HG02798 (cell line): Measurements from ENCODE around the gene IGFBP5.

Experiments
- ATAC-seq: cut with Tn5 transposase; IDR thresholded peaks from one replicate; pipeline ENCODE4 v1.9.1; 2021; ENCODE audit warnings: mild to moderate bottlenecking; ENCODE audit not compliant: unreplicated experiment, poor library complexity

IGFBP5 gene, protein sequence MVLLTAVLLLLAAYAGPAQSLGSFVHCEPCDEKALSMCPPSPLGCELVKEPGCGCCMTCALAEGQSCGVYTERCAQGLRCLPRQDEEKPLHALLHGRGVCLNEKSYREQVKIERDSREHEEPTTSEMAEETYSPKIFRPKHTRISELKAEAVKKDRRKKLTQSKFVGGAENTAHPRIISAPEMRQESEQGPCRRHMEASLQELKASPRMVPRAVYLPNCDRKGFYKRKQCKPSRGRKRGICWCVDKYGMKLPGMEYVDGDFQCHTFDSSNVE

DNA sequence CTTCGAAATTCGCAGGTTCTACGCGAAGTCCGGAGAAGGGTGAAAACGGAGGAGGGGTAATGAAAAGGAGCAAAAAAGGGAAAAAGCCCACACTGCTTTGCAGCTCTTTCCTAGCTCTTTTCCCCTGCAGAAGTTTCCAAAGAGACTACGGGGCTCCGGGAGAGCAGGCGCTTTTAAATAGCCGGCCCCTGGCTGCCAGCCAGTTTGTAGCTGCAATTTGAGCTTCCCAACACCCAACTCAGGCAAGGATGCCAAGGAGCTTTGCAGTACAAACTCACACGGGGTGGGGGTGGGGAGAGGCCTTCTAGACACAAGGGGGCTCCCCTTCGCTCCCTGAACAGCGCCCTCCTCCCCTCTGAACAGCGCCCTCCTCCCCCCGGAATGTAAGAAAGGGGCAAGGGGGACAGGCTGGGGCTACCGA lies at the start of gene IGFBP5:
Gene IGFBP5, minus strand, starts transcription at position 149 of the 421 bp plus-strand sequence. CDS start 774 bp downstream, outside the sequence.
- no peak for ATAC-seq

DNA sequence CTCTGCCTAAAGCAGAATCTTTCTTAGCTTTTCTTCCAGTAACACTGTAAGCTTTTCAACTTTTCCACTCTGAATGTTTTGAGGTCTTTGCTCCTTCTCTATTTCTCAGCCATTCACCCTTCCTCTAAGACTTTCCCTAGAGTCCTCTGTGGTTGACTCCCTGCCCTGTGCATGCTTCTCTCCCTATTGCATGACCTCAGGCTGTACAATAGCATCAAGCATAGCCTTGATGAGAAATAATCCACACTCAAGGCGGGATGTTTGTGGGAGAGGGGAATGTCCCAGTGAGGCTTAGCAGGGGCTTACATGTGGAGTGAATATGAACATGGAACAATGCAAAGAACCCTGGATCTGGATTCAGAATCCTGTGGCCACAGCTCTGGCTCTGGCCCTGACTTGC lies 48.4 kb upstream of the IGFBP5 start:
- no peak for ATAC-seq

DNA sequence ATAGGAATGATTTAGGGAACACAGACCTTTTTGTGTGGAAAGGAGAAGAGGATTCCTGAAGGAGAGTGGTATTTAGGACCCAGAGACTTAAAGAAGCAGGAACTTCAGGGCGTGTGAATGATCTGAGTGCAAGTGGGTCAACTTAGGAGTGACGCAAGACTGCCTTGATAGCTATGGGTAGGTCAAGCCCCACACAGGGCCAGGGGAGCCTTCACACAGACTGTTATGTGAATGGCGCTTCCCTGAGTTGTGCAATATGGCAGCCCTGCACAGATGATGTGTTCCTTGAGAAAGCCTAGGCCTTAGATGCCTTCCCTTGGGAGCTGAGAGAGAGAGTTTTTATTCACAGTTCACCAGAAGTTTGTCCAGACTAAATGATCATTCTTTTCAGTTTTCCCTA lies 47.1 kb upstream of the IGFBP5 start:
- no peak for ATAC-seq

DNA sequence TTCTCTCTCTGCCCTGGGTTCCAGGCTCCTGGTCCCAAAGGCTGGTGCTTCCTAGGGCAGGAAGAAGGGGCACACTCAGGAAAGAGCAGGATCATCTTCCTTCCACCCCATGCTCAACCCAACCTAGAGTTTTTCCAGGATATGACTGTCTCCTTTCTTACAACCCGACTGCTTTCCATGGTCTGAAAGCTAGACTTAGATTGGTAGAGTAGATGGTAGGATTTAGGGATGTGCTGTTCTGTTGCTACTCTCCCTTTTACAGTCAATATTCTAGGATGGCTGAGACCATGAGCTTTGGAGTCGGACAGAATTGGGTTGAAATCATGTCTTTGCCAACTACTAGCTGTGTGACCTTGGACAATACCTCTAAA lies 45.9 kb upstream of the IGFBP5 start:
- no peak for ATAC-seq

DNA sequence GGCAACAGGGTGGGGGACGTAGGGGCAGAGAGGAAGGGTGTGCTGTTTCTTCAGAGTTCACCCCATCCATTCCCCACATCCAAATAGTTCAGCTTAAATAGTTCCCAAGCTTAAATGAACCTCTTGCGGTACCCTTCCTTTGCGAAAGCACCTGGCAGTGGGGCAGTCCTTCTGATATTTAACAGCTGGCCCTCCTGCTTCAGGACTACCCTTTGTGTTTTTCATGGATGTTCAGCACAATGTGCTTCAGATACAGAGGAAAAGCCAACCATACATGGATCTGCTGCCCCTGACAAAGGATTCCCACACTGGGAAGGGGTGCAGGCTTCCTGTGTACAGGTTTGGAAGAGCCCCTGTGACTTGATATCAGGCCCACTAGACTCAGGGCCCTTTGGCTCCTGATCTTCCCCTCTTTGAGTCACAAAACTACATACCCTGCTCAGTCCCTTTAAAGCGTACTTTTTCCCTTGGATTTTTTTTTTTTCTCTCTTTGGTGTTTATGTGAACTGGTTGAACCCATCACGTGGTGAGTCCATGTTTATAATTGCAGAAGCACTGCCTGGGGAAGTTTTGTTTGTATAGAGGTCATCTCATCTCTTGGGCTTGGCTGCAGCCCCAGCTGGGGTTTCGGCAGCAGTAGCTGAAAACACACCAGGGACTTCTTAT lies 45.3 kb upstream of the IGFBP5 start:
- ATAC-seq = no peak

DNA sequence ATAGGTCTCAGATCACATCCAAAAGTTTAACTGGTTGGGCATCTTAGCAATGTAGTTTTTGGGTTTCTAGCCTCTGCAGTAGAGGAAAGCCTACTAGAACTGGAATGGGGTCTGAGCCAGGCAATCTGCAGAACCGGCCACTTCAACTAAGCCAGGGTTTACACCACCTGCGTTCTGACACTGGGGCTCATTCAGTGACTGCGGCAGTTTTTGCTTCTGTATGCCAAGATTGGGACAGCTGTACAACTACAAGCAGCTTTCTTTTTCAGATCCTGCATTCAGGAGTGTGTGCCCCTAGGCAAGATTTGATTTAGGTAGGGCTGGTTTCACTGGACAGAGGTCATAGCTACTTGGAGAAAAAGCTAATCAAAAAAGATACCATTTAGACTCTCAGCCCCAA lies 43.7 kb upstream of the IGFBP5 start:
- no peak for ATAC-seq

DNA sequence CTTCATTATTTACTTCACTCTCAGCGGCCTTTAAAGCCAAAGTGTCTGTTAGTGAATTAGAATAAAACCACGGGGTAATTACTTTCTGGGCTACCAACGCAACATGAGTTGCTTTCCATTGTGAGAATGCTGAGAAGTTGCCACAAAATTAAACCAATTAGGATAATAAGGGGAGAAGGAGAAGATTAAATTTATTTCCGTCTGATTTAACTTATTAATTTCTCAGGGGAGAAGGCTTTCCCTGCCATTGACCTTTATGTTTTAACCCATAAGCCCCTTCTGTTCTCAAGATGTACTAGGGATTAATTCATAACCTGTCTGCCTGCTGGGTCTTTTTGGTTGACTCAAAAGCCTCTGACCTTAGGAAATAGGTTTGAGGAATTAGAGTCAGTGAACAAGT lies 42.3 kb upstream of the IGFBP5 start:
- no peak for ATAC-seq

DNA sequence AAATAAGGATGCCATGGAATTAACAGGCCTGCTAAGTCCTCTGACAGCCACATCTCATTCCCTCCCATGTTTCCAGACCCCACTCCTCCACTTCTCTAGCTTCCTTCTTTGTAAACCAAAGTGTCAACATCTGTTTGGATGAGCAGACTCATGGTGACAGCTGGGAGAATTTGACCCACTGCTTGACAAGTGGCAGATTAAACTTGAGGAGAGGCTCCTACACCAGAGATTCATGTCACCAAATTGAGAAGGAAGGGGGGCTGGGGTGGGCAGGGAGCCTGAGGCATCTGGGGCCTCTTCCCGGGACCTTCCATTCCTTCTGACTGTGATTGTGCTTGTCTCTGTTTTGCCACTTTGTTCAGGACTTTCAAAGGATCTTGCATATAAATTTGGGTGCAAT lies 41.0 kb upstream of the IGFBP5 start:
- no peak for ATAC-seq

DNA sequence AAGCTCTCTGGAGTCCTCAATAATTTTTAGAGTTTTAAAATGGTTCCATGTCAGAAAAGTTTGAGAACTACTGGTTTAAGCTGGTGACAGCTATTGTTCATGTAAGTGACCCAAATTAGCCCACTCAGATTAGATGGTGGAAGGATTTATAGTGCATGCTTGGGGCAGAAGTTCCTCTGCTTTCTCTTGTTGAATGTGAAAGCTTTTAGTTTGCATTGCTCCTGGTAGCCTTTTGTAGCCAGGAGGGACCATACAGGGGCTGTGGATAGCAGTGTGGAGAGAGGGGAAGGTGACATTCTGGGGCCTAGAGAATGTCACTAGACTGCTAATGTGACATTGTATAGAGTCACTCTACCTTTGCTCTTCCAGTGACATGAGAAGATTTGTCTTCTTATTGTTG lies 40.3 kb upstream of the IGFBP5 start:
- no peak for ATAC-seq

DNA sequence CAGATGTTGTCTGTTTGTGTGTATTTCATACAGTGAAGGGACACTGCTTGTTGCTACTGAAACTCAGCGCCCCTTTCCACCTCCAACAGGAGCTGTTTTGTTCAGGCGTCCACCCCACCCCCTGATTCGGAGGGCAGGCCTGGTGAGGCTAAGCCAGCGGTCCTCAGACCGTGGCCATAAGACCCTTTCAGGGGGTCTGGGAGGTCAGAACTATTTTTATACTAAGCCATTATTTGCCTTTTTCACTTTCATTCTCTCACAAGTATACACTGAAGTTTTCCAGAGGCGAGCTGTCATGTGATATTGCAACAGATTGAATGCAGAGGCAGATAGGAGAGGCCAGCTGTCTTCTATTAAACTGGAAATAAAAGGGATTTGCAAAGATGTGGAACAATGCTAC lies 39.7 kb upstream of the IGFBP5 start:
- ATAC-seq = no peak

DNA sequence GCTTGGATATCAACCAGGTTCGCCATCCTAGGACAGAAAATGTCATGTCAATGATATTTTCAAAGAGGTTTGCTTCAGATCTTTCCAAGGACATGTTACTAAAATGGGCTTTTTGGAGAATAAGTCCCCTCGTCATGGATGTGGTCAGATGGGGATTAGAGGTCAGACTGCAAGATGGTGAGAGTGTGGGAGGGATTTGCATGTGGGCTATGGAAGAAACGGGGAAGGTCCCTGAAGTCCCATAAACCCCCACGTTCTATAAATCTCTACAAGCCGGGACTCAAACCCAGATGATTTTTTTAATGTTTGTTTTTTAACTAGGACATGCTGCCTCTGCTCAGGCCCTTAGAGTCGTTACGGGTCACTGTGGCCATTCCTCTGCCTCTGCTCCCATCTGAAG lies 37.7 kb upstream of the IGFBP5 start:
- ATAC-seq = no peak

DNA sequence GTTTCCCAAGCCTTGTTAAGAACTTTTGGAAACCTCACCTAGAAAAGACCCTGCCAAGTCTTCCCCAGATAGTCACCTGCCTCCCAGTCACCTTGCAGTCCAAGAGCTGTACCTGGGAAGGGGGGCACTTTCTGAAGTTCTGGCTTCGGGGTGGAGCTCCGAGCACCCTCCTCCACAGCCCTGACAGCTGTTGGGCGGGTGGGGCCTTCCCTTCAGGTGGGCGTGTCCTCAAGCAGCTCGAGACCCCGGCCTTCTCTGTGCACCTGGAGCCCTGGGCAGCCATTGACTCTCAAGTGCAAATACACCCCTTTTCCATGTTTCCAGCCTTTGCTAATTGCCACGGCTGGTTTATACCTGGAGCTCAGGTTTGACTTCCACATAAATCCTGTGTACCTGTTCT lies 37.0 kb upstream of the IGFBP5 start:
- no peak for ATAC-seq

DNA sequence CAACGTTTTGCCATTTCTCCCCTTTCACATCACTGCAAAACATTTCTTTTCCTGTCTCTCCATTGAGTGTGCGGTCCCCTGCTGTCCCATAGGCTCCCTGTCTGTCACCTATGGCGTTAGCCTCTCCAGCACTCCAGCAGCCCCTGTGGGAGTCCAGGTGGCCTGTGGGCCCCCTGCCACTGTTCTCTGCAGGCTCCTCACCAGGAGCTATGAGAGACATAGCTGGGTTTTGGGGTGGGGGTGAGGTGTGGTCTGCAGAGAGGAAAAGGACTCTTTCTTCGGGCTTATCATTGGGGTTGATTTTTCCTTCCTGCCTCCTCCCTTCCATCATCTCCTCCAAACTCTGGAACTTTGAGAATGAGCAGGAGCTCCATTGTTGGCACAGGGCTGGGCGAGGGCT lies 36.1 kb upstream of the IGFBP5 start:
- ATAC-seq = no peak

DNA sequence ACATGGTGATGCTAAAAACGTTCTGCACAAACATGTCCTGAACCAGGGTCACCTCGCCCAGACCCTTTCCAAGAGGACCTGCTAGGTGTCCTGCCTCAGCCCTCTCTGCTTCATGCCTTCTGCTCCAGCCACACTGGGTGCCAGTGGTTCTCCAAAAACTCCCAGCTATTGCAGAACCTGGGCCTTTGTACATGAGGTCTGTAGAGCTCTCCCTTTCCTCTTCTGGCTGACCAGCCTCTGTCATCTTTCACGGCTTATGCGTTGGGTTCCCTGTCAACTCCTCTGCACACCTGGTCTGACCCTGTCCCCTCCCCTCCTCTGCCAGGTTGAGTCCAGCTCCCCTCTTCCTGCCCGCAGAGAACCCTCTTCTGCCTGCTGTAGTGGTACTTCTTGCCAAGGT lies 35.5 kb upstream of the IGFBP5 start:
- ATAC-seq = no peak

DNA sequence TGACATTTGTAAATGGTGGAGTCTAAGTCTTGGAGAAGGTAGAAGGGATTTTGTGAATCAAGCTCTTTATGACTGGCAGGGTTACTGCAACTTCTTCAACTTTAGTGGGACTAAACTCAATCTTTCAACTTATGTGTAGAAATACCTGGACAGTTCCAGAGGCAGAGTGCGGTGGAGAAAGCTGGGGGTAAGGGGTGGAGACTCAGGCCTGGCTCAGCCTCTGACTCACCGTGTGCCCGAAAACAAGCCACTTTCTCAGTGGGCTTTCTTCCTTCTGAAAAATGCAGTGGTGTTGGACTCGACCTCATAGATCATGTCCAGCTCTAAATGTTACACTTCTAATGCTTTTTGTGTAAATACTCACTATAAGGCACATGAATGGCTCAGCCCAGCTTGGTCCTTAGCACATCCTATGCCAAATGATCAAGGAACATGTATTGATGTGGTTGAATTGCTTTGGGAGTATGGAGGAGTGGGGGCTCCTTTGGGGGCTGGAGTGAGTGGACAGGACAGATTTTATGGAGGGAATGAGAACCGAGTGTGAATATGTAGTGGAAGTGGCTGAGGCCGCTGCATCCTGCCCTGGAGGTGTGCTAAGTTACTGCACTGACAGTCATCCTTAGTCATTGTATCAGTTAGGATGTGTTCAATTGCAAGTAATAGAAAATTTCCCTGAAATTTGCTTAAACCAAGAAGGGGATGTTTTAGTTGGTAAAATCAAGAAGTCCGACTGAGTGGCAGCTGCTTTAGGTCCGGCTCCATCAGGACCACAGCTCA lies 32.2 kb upstream of the IGFBP5 start:
- ATAC-seq = no peak

DNA sequence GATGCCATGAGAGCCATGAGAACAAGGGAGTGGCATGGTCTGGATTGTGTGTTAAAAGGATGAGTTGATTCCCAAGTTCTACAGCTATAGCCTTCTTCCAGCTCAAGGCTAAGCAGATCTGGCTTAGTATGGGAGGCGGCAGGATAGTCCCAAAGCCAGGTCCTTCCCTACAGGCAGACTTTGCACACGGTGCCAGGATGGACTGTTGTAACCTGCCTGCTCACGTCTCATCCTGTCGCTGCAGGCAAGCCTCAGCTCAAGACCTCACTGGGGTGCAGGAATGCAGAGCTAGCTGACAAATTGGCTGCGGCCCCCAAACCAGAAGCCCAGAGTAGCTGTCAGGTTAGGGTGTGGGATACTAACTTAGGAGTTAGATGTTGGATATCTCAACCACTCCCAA lies 28.8 kb upstream of the IGFBP5 start:
- no peak for ATAC-seq

DNA sequence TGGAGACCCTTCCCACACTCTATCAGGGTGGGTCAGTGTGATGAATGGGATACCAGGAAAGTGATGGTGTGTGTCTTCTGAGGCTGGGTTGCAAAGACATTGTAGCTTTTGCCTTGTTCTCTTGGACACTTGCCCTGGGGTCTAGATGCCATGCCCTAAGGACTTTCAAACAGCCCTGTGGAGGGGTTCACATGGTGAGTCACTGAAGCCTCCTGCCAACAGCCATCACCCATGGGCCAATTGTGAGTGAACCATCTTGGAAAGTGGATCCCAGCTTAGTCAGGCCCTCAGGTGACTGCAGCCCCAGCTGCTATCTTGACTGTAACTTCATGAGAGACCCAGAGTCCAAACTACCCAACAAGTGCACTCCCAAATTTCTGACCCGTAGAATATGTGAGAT lies 25.8 kb upstream of the IGFBP5 start:
- no peak for ATAC-seq

DNA sequence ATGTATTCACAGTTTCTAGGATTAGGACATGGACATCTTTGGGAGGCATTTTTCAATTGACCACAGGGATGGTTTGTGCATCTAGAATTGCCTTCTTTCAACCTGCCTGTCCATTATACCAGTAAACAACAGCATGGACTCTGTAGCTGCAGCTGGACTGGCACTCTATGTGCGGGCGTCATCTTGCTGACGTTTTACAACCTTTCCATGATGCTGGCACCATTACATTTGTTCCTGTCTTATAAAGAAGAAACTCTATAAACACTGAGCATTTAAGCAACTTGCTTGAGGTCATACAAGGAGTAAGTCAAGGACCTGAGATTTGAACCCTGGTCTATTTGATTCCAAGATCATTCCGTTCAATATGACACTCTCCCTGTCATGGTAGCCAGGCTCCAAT lies 25.4 kb upstream of the IGFBP5 start:
- no peak for ATAC-seq

DNA sequence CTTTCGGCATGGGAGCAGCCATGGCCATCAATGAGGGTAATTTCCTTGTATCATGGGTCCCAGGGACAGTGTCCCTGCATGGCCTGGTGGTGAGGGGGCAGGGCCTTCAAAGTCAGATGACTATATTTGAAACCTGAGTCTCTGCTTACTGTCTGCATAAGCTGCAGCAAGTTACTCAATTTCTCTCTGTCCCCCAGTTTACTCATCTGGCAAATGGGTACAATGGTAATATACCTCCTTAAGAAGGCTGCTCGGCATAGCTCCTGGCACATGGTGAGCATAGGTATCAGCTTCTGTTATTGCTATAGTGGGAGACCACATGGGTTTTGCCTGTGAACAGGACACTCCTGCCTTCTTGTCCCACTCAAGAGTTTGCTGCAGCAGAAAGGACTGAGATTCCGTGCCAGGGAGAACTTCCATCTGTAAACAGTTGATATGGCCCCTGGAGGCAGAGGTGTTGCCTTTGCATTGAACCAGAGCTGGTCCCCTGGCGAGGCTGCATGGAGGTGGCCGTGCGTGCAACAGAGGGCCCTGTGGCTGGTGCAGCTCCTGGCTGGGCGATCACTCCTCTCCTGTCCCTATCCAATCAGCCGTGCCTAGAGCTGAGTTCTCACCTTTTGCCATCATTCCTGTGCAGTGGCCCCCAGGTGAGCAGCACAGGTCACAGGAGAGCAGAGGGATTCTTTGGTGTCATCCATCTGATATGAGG lies 22.7 kb upstream of the IGFBP5 start:
- ATAC-seq = no peak

DNA sequence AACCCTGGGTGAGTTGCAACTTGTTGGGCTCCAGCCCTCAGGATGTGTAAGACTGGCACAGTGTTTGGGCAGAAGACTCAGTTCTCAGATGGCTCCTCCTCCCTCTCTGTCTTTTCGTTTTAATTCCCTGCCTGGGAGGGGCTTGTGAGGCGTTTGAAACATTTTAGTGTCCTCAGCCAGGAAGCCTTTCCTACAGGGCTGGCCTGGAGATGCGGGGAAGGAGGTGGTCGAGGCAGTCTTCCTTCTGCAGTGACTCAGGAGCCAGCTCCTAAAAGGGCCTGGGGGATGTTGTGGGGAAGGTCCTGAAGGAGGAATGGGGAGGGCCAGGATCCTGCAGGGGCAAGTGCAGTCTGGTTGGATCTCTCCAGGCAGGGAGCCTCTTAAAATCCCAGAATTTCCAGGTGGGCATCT lies 22.1 kb upstream of the IGFBP5 start:
- ATAC-seq = no peak

DNA sequence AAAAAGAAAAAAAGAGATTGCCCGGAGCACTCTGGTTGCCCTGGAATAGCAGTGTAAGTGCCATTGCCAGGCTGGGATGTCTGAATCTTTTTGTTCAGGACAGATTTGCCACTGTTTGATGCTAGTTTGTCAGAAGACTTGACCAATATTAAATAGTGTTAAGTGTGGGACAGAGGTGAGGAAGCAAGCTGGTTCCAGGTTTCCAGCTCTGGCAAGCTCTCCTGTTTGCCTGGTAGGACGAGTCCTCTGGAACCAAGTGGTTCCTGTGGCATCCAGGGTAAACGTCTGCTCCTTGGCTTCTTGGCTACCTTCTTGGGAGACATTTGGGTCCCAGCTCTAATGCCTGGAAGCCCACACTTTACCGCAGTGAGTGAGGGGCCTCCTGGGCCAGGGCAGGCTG lies 20.8 kb upstream of the IGFBP5 start:
- no peak for ATAC-seq
